ENCODE measurements around the gene BHLHA15. TPM values are rescaled to one million over a fixed set of nuclear protein-coding genes. Genes with fewer than 3 reads are reported as not detected.

BHLHA15 gene
- total and polyA plus RNA-seq, 5 donors from 2014 or later, result not detected

Other genes with a start within 250 kb of the BHLHA15 start
- not detected for gene OCM2, start 221.2 kb upstream of the BHLHA15 start, total RNA-seq
- not detected for gene OCM2, start 221.2 kb upstream of the BHLHA15 start, polyA plus RNA-seq
- 28.9 TPM for gene LMTK2, start 104.6 kb upstream of the BHLHA15 start, total RNA-seq
- gene LMTK2, start 104.6 kb upstream of the BHLHA15 start, polyA plus RNA-seq, result 1 to 10 TPM; 2.0 to 4.6 (median 2.8) TPM
- 118 TPM for gene TECPR1, start 40.8 kb downstream of the BHLHA15 start, total RNA-seq
- gene TECPR1, start 40.8 kb downstream of the BHLHA15 start, polyA plus RNA-seq, result 10 to 100 TPM; 11.0 to 21.3 (median 15.7) TPM
- gene BRI3, start 70.2 kb downstream of the BHLHA15 start, total RNA-seq, result 55.9 TPM
- 10 to 100 TPM; 15.6 to 19.2 (median 16.2) TPM for gene BRI3, start 70.2 kb downstream of the BHLHA15 start, polyA plus RNA-seq
- gene BAIAP2L1, start 189.7 kb downstream of the BHLHA15 start, total RNA-seq, result 0.86 TPM
- under 1 TPM; 0.12 to 0.62 (median 0.48) TPM for gene BAIAP2L1, start 189.7 kb downstream of the BHLHA15 start, polyA plus RNA-seq

Data from CD4-positive, CD25-positive, alpha-beta regulatory T cell (primary cell).